Caco-2 (cell line): Measurements from ENCODE around the gene KMT2A. TPM values are rescaled to one million over a fixed set of nuclear protein-coding genes. Genes with fewer than 3 reads are reported as not detected.
A peak's percentile ranks its signal among the peaks of the same experiment; 100 is the strongest.

Source experiments
- BruUV-seq: library from RNA; stranded (reverse); fragments of 400-500 nt; replicated peaks from 2 replicates; lab custom pipeline; 2021; lab: Mats Ljungman, UMichigan
- CTCF ChIA-PET: fragments of 300-600 bp; sonication (Branson Sonifier 250); formaldehyde crosslinking; loops from one replicate; lab custom pipeline; 2022; ENCODE audit warnings: antibody characterized with exemption; lab: Charles Lee
- POLR2A ChIA-PET: fragments of 300-600 bp; sonication (Branson Sonifier 250); formaldehyde crosslinking; loops from one replicate; lab custom pipeline; 2022; ENCODE audit warnings: antibody characterized with exemption; lab: Charles Lee
- DNase-seq, 2 experiments: peaks; one replicate each; pipeline versions ENCODE4 v3.0.0 to v3.0.0-alpha.2; 2020 to 2022
- H3K27me3 ChIP-seq: replicated peaks from 2 replicates; pipeline ENCODE4 v1.6.0; 2011; ENCODE audit warnings: low read length; ENCODE audit not compliant: control insufficient read depth, insufficient read depth
- H3K36me3 ChIP-seq: 2 replicates; pipeline ENCODE4 v1.5.1; 2011; ENCODE audit warnings: low read length; ENCODE audit not compliant: control insufficient read depth, insufficient read depth
- H3K4me1 ChIP-seq: fragments of 250-450 bp; sonication (Bioruptor Pico); 2 replicates; pipeline ENCODE4 v1.5.1; 2020; ENCODE audit warnings: mild to moderate bottlenecking
- H3K4me3 ChIP-seq: 2 replicates; pipeline ENCODE4 v1.5.1; 2011; ENCODE audit warnings: low read depth, mild to moderate bottlenecking, control low read depth, low read length
- H3K9me3 ChIP-seq: fragments of 250-450 bp; sonication (Bioruptor Pico); 2 replicates; pipeline ENCODE4 v1.5.1; 2020; ENCODE audit warnings: mild to moderate bottlenecking, moderate library complexity
- H3K27ac Mint-ChIP-seq: one replicate; pipeline ENCODE4 v1.8.0; 2022; ENCODE audit warnings: mixed read lengths; ENCODE audit not compliant: unreplicated experiment
- H3K27me3 Mint-ChIP-seq: one replicate; pipeline ENCODE4 v1.8.0; 2022; ENCODE audit warnings: mixed read lengths; ENCODE audit not compliant: insufficient read depth, unreplicated experiment
- H3K36me3 Mint-ChIP-seq: one replicate; pipeline ENCODE4 v1.8.0; 2022; ENCODE audit warnings: mild to moderate bottlenecking, mixed read lengths; ENCODE audit not compliant: insufficient read depth, unreplicated experiment
- H3K4me1 Mint-ChIP-seq: one replicate; pipeline ENCODE4 v1.8.0; 2022; ENCODE audit warnings: low read depth, mixed read lengths; ENCODE audit not compliant: unreplicated experiment
- H3K4me3 Mint-ChIP-seq: one replicate; pipeline ENCODE4 v1.8.0; 2022; ENCODE audit warnings: mild to moderate bottlenecking, moderate library complexity, mixed read lengths; ENCODE audit not compliant: unreplicated experiment
- H3K9me3 Mint-ChIP-seq: one replicate; pipeline ENCODE4 v1.8.0; 2022; ENCODE audit warnings: mixed read lengths; ENCODE audit not compliant: unreplicated experiment
- CTCF ChIP-seq, 2 experiments: fragments of 200-600 bp in 1 of 2; IDR thresholded peaks; 1 replicate in 1 of 2; 2 replicates in 1 of 2; pipeline versions ENCODE4 v1.5.1 to v1.8.0; 2011 to 2022; ENCODE audit warnings: antibody characterized with exemption in 1 of 2, control low read depth in 1 of 2, inconsistent platforms in 1 of 2, low read depth in 1 of 2, low read length in 1 of 2, mild to moderate bottlenecking in 1 of 2, moderate library complexity in 1 of 2; ENCODE audit not compliant: insufficient read depth in 1 of 2, severe bottlenecking in 1 of 2, unreplicated experiment in 1 of 2
- intact Hi-C: fragments of 100-400 bp; cut with micrococcal nuclease; formaldehyde crosslinking; loops from one replicate; pipeline ENCODE4 v1.10.0; 2022; ENCODE audit not compliant: unreplicated experiment
- total RNA-seq: library from RNA; stranded (reverse); gene quantifications from 2 replicates; pipeline ENCODE4 v1.2.3, GENCODE V29; 2022

Gene KMT2A
- total RNA-seq, 1 experiment from 2014 or later, result 93.9 TPM

GRCh38 chr11:118435290-118435892 is 901 bp upstream of the KMT2A start:
- no peaks in the 10 kb centered on the region for H3K9me3 Mint-ChIP-seq
- H3K4me3 Mint-ChIP-seq, result peak overlapping the region; percentile 82
- peak; percentile 80 to 88 for DNase-seq
- H3K27me3 Mint-ChIP-seq, result no peaks in the 10 kb centered on the region
- H3K36me3 ChIP-seq, result no peaks in the 10 kb centered on the region
- TF ChIP-seq CTCF (IDR thresholded peaks at IDR 0.05; ENCODE audit: insufficient read depth in 1 of 2, low read depth in 1 of 2, low read length in 1 of 2, severe bottlenecking in 1 of 2, unreplicated experiment in 1 of 2), result no peak
- CTCF ChIA-PET, result interaction anchor here (0.6 to 1.0 kb wide), 4 partner anchors 15 to 263 kb away, joined by 3 to 7 read pairs (median 6); partner anchors contain the start of gene ARCN1
- H3K36me3 Mint-ChIP-seq, result peaks cover 35% of the 10 kb centered on the region
- POLR2A ChIA-PET, result interaction anchor here (0.5 to 1.3 kb wide), 4 partner anchors 25 to 564 kb away, joined by 3 to 6 read pairs (median 4); no protein-coding TSS in a partner anchor
- H3K4me1 Mint-ChIP-seq, result peaks cover 26% of the 10 kb centered on the region
- H3K9me3 ChIP-seq, result no peaks in the 10 kb centered on the region
- peak overlapping the region; percentile 97 for H3K4me3 ChIP-seq
- no TSS peak for BruUV-seq
- H3K27ac Mint-ChIP-seq, result peak overlapping the region; percentile 88
- peaks cover 23% of the 10 kb centered on the region for H3K4me1 ChIP-seq
- intact Hi-C loops, result loop anchor here (1.0 kb wide), 2 partner anchors 34 to 53 kb away; partner anchors contain the start of gene ATP5MG
- no peaks in the 10 kb centered on the region for H3K27me3 ChIP-seq

GRCh38 chr11:118436639-118437207 is 431 bp downstream of the KMT2A start:
- CTCF ChIA-PET, result no interaction called here
- Mint-ChIP-seq H3K4me1 (peaks cover 31% of the 10 kb centered on the region), H3K4me3 (peak overlapping the region; percentile 82), H3K27ac (peak overlapping the region; percentile 88), H3K36me3 (peaks cover 43% of the 10 kb centered on the region), H3K27me3 (no peaks in the 10 kb centered on the region), H3K9me3 (no peaks in the 10 kb centered on the region)
- no peak for TF ChIP-seq CTCF (IDR thresholded peaks at IDR 0.05; ENCODE audit: insufficient read depth in 1 of 2, low read depth in 1 of 2, low read length in 1 of 2, severe bottlenecking in 1 of 2, unreplicated experiment in 1 of 2)
- peaks cover 24% of the 10 kb centered on the region for H3K4me1 ChIP-seq
- intact Hi-C loops, result loop anchor here (1.0 kb wide), 1 partner anchor 121 kb away; no protein-coding TSS in a partner anchor
- peak overlapping the region; percentile 97 for H3K4me3 ChIP-seq
- DNase-seq, result peak in 1 of 2 experiments; percentile 58
- H3K27me3 ChIP-seq, result no peaks in the 10 kb centered on the region
- no TSS peak for BruUV-seq
- no peaks in the 10 kb centered on the region for H3K9me3 ChIP-seq
- POLR2A ChIA-PET, result interaction anchor here (0.6 to 1.1 kb wide), 2 partner anchors 9 to 185 kb away, joined by 3 to 4 read pairs; no protein-coding TSS in a partner anchor
- H3K36me3 ChIP-seq, result no peaks in the 10 kb centered on the region
